Suprapubic skin (tissue), 4 donors: ENCODE data around the gene TMEM132D. TPM values are rescaled to one million over a fixed set of nuclear protein-coding genes. Genes with fewer than 3 reads are reported as not detected.

Experiments
- DNase-seq, 2 donors: peaks; one replicate each; pipeline ENCODE4 v3.0.0-alpha.2; 2019; ENCODE audit warnings: low spot score in 2 of 2
- H3K27ac ChIP-seq: fragments of 200-600 bp; sonication (generic); one replicate; pipeline ENCODE4 v1.5.1; 2019
- H3K27me3 ChIP-seq: fragments of 200-600 bp; sonication (generic); one replicate; pipeline ENCODE4 v1.5.1; 2019
- H3K36me3 ChIP-seq: fragments of 200-600 bp; sonication (generic); one replicate; pipeline ENCODE4 v1.5.1; 2019
- H3K4me1 ChIP-seq: fragments of 200-600 bp; sonication (generic); one replicate; pipeline ENCODE4 v1.5.1; 2019
- H3K4me3 ChIP-seq: fragments of 200-600 bp; sonication (generic); one replicate; pipeline ENCODE4 v1.5.1; 2019; ENCODE audit warnings: mild to moderate bottlenecking
- H3K9me3 ChIP-seq: fragments of 200-600 bp; sonication (generic); one replicate; pipeline ENCODE4 v1.5.1; 2019
- CTCF ChIP-seq, 2 donors: fragments of 200-600 bp in 1 of 2; fragments of 450-650 bp in 1 of 2; sonication (generic) in 1 of 2; IDR thresholded peaks; one replicate each; pipeline ENCODE4 v1.5.1; 2016 to 2019; ENCODE audit warnings: antibody characterized with exemption in 2 of 2, mild to moderate bottlenecking in 1 of 2, moderate library complexity in 1 of 2
- EP300 ChIP-seq: sonication (generic); formaldehyde crosslinking; IDR thresholded peaks from one replicate; pipeline ENCODE4 v1.6.1; 2017; ENCODE audit warnings: antibody characterized with exemption
- POLR2A ChIP-seq, 2 donors: fragments of 450-650 bp; IDR thresholded peaks; one replicate each; pipeline ENCODE4 v1.6.1; 2017; ENCODE audit warnings: antibody characterized with exemption in 2 of 2, mild to moderate bottlenecking in 2 of 2, moderate library complexity in 2 of 2
- POLR2AphosphoS5 ChIP-seq, 3 donors: sonication (generic); formaldehyde crosslinking; IDR thresholded peaks; one replicate each; pipeline ENCODE4 v1.6.1; 2017; ENCODE audit warnings: antibody characterized with exemption in 3 of 3
- WGBS: methylation state at CpG from one replicate; pipeline ENCODE4 v1.1.5; 2018; 5-methylcytosine and 5-hydroxymethylcytosine counted together
- total RNA-seq, 4 donors: library from RNA; depleted of rRNA; stranded (reverse); fragments of >200 nt; gene quantifications; one replicate each; pipeline ENCODE4 v1.1.0, GENCODE V29; 2016

The TMEM132D gene
- total RNA-seq, 4 donors from 2014 or later, result 0.10 to 0.64 TPM; not detected in 2

GRCh38 chr12:129215556-129215955 is 688.3 kb downstream of the TMEM132D start:
- WGBS, result 91% methylated on average over 5 of the region's 5 CpGs
- H3K9me3 ChIP-seq, result peaks cover 5% of the 10 kb centered on the region

GRCh38 chr12:129213551-129213950 is 690.3 kb downstream of the TMEM132D start:
- H3K4me1 ChIP-seq, result no peaks in the 10 kb centered on the region
- H3K9me3 ChIP-seq, result peaks cover 5% of the 10 kb centered on the region
- no peak overlapping the region for H3K27ac ChIP-seq
- no peaks in the 10 kb centered on the region for H3K36me3 ChIP-seq
- no peak overlapping the region for H3K4me3 ChIP-seq
- DNase-seq, result no peak
- TF ChIP-seq EP300 (no peak), POLR2A (IDR thresholded peaks at IDR 0.05) (no peak), CTCF (IDR thresholded peaks at IDR 0.05) (no peak), POLR2AphosphoS5 (IDR thresholded peaks at IDR 0.05) (no peak)
- 75% methylated on average over 4 of the region's 4 CpGs for WGBS
- no peaks in the 10 kb centered on the region for H3K27me3 ChIP-seq

More at GRCh38 chr12:129215556-129215955, 688.3 kb downstream of the TMEM132D start:
- TF ChIP-seq POLR2A (IDR thresholded peaks at IDR 0.05), result no peak
- TF ChIP-seq POLR2AphosphoS5 (IDR thresholded peaks at IDR 0.05), result no peak
- TF ChIP-seq EP300, result no peak
- no peak for TF ChIP-seq CTCF (IDR thresholded peaks at IDR 0.05)
- Histone ChIP-seq H3K27me3 (no peaks in the 10 kb centered on the region), H3K4me3 (no peak overlapping the region), H3K27ac (no peak overlapping the region), H3K36me3 (no peaks in the 10 kb centered on the region), H3K4me1 (no peaks in the 10 kb centered on the region)
- no peak for DNase-seq

DNA sequence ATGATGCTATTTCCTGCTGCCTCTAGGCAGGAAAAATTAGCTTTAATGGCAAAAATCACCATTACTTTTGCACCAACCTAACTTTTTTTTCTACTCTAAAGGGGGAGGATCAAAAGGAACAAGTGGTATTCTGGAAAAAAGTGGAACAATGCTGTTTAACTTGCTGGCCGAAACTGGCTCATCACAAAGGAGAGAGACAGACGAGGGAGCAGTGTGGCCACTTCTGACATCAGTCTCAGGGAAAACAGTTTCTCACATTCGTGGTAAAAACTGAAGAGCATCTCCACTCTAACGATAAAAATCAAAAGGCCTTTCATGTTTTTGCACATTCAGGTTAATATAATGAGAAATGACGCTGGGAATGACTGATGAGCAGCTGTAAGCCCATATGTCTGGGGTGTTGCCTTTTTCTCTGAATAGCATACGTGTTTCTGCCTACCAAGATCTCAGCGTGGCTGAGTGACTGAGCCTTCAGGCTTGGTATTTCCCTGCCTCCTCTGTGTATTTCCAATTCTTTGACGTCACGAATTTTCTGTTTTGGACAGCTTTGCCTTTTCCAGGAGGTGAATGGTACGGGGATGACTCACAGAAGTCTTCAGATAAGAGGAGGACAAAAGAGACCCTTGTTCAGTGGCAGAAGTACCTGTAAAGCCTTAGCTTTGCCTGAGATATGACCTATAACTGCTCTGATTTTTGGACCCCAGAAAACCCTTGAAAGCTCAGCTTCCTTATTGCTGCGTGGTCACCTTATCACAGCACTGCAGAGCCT is 691.8 kb downstream of the TMEM132D start:
- H3K27ac ChIP-seq, result no peak overlapping the region
- peaks cover 5% of the 10 kb centered on the region for H3K9me3 ChIP-seq
- H3K4me3 ChIP-seq, result no peak overlapping the region
- TF ChIP-seq EP300 (no peak), POLR2A (IDR thresholded peaks at IDR 0.05) (no peak), CTCF (IDR thresholded peaks at IDR 0.05) (no peak), POLR2AphosphoS5 (IDR thresholded peaks at IDR 0.05) (no peak)
- no peak for DNase-seq
- 55% methylated on average over 11 of the region's 11 CpGs for WGBS
- H3K4me1 ChIP-seq, result no peaks in the 10 kb centered on the region
- H3K27me3 ChIP-seq, result no peaks in the 10 kb centered on the region
- H3K36me3 ChIP-seq, result no peaks in the 10 kb centered on the region

GRCh38 chr12:129208566-129208965 is 695.3 kb downstream of the TMEM132D start:
- WGBS, result 62% methylated on average over 5 of the region's 9 CpGs
- TF ChIP-seq CTCF (IDR thresholded peaks at IDR 0.05) (no peak), POLR2AphosphoS5 (IDR thresholded peaks at IDR 0.05) (no peak), POLR2A (IDR thresholded peaks at IDR 0.05) (no peak), EP300 (no peak)
- Histone ChIP-seq H3K9me3 (no peaks in the 10 kb centered on the region), H3K4me1 (no peaks in the 10 kb centered on the region), H3K4me3 (no peak overlapping the region), H3K27ac (no peak overlapping the region), H3K27me3 (no peaks in the 10 kb centered on the region), H3K36me3 (no peaks in the 10 kb centered on the region)
- DNase-seq, result no peak

GRCh38 chr12:129207084-129207483 is 696.7 kb downstream of the TMEM132D start:
- WGBS, result 80% methylated on average over 9 of the region's 9 CpGs
- H3K4me1 ChIP-seq, result no peaks in the 10 kb centered on the region
- DNase-seq, result no peak
- TF ChIP-seq POLR2AphosphoS5 (IDR thresholded peaks at IDR 0.05) (no peak), CTCF (IDR thresholded peaks at IDR 0.05) (no peak), POLR2A (IDR thresholded peaks at IDR 0.05) (no peak), EP300 (no peak)
- H3K9me3 ChIP-seq, result no peaks in the 10 kb centered on the region
- no peak overlapping the region for H3K27ac ChIP-seq
- H3K4me3 ChIP-seq, result no peak overlapping the region
- H3K27me3 ChIP-seq, result no peaks in the 10 kb centered on the region
- no peaks in the 10 kb centered on the region for H3K36me3 ChIP-seq
